HG03460 (cell line): ENCODE data around the gene CDV3.

ENCODE experiments used
- ATAC-seq: cut with Tn5 transposase; IDR thresholded peaks from one replicate; pipeline ENCODE4 v1.9.1; 2021; ENCODE audit not compliant: unreplicated experiment

Gene CDV3

DNA sequence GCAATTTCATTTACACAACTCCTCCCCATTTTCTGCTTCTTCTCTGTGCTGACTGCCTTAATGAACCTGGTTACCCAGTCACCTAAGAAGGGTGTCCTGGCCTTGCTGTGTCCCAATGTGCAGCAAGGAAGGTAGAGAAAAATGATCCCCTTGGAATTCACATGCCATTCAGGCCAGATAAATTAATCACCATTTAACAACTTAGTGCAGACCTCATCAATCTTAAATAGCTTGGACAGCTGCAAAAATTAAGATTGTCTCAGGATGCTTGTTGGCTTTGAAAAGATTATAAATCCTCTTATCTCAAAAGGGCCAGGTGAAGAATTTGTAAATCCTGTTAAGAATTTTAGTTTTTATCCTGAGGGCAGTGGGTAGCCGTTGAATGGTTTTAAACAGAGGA, 9.7 kb upstream of the CDV3 start:
- no peak for ATAC-seq

DNA sequence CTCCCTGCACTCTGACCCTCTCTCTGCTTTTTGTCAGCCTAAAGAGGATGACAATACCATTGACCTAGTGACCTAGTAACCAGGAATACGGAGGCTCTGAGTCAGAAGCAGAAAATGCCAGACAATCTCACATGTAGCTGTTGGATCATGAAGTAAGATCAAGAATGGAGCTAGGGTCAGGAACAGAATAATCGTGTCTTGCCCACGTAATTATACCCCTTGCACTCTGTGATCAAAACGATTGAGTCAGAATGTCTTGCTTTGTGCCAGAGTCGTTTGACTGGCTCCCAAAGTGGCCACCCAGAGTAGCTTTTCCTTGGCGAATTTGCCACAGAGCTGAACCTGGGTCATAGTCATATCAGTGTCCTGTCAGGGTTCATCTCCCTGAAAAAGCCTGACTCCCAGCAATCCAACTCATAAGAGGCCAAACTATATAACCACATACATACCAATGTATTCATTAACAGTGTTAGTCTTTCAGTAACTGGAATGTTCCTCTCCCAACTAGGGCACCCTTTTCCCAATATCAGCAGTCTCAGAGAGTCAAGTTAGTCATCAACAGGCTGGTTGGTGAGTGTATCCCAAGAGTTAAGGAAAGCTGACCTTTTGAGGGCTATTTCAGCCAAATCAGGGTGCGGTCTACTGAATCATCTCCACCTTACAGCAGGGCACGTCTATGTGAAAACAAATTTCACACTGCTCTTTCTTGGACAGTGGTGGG, 5.0 kb upstream of the CDV3 start:
- no peak for ATAC-seq

DNA sequence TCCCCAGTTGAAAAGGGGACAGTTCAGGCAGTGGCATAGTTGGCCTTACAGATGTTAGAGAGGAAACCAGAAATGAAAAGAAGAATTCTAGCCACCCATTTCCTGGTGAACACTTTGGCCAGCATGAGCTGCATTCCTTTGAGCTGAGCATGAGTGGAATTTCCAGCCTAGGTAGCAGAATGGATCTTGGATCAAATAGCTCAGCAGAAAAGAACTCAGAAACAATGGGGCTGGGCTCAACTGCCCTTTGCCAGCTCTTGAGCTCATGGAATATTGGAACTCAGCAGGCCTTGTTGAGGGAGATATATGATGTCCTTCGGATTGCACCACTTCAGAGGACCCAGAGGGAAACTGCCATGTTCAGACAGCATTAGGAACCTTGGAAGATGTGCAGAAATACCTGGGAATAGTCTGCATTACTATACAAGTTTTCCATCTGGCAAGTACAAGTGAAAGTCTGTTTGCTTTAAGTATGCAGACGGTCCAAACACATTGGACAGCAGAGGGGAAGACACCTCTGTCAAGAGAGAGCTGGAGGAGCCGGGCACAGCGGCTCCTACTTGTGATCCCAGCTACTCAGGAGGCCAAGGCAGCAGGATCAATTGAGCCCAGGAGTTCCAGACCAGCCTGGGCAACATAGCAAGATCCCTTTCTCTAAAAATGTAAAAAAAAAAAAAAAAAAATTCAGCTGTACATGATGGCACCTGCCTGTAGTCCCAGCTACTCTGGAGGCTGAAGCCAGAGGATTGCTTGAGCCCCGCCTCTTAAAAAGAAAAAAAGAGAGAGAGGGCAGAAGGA, 3.1 kb upstream of the CDV3 start:
- ATAC-seq, result no peak

DNA sequence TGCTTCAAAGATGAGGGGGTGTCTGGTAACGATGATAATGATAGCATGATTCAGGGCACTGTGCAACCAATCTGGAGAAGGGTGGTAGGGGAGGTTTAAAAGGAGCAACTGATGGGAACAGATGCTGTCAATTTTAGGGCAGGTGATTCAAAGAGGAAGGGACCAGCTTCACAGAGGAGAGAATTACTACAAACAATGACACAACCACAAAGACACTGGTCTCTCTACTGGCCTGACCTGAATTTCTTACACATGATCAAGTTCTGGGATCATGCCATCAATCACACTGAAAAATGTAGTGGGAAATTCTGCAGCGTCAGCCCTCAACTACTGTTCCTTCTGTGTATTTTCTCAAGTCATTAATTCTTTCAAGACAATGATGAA, 2.6 kb upstream of the CDV3 start:
- no peak for ATAC-seq

DNA sequence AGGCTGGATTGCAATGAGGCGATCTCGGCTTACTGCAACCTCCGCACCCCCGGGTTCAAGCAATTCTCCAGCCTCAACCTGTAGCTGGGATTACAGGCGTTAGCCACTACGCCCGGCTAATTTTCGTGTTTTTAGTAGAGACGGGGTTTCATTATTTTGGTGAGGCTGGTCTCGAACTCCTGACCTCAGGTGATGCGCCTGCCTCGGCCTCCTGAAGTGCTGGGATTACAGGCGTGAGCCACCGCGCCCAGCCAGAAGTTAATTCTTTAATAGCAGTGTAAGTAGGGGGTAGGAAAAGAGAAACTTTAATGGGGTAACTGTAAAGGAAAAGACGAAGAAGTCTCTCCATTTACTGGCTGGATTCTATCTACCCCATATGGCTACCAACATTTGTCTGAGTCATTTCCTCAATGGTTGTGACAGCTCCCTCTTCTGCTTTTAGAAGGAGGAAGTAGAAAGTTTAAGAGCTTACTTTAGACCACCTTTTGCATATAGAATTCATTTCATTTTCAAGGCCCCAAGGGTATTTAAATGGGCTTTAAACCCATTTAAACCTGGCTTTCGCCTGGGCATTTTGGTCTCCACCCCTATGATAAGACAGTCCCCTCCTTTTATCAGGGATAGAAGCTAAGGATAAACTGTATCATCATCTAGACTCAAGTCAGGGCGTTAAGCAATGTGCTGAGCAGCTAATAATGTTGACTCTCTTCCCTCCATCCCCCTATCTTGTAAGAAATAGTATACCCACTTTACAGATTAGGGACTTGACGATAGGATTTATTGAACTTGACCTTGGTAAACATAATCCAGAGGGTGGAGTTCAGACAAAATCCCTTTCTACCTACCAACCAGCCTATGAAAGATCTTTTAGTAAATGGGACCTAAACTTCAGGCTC, 1.1 kb upstream of the CDV3 start:
- ATAC-seq, result peak; percentile 25

DNA sequence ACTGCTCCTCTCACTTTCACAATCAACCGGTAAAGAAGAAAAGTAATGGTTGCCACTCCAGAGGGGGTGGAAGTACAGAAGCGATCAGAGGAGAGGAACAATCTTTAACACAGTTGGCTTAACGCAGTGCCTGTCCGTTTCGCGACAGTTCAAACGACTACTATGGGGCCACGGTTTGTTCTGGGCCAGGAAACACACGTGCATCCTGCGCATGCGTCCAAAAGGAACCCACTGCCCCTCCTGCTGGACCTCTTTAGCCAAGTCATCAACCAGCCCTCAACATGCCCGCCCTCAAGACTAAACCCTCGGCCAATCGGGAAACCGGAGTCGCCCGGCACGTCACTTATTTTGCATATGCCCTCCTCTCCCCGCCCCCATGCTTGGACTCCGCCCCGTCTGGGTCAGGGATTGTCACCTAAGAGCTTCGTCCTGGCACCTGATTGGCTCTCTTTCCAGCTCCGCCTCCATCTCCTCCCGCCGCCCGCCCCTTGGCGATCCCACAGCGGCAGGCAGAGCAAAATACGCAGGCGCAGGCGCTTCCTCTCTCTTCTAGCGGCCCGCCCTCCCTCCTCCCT, 345 bp upstream of the CDV3 start:
- peak; percentile 80 for ATAC-seq

DNA sequence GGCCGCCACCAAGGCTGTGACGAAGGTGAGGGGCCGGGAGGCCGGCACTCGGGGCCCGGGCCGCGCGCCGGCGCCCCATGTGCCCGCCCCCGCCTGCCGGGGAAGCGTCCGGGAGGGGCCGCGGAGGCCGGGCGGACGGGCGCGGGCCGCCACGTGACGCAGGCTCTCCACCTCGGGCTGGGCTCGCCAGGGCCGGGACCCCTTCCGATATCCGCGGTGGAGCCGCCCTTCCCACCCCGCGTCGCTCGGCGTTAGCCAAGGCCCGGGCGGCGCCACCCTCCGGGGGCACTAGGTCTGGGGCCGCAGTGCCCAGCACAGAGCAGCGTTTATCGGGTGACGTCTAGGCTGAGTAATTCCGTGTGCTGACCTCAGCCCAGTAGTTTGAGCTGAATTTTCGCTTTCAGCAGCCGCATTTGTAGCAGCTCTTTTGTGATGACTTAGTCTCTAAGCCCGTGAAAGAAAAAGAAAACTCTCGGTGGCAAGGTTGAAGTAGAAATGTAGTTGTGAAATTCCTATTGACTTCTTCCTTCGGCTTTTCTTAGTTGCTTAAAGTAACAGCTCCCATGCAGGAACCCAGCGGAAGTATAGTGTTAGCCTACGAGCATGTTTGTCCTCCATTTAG, 885 bp downstream of the CDV3 start:
- peak; percentile 26 for ATAC-seq

DNA sequence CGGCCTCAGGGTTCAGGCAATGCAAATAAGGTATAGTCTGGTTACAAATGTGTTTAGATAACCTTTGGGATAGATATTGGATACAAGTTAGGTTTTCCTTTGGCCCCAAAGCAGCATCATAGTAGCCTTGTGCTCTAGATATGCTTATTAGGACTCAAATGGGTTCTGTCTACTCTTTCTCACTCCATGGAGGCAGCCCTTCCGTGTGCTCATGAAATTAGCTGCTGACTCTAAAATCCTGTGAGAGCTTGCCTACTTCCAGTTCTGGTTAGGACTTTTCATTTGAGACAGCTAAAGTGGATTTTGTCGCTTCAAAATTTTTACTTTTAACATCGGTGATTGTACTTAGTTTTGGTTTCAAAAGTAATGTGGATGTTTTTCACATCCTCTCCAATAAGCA, 1.6 kb downstream of the CDV3 start:
- ATAC-seq, result no peak

DNA sequence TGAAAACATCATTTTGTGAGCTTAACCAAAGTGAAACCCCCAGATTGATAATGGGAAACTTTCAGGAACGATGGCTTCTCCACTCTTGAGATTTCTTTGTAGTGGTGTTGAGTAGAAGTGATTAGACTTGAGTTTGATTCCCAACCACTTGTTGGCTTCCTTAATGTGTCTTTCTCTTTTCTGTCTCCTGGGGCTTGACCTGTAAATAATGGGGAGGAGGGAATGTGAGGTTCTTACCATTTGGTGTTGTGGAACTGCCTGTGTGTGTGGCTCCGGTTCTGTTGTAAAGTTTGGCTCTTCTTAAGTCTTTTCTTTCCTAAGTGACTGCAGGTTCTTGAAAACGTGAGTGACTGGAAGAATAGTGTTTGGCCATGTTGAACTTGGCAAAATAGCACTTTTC, 2.7 kb downstream of the CDV3 start:
- ATAC-seq, result no peak

DNA sequence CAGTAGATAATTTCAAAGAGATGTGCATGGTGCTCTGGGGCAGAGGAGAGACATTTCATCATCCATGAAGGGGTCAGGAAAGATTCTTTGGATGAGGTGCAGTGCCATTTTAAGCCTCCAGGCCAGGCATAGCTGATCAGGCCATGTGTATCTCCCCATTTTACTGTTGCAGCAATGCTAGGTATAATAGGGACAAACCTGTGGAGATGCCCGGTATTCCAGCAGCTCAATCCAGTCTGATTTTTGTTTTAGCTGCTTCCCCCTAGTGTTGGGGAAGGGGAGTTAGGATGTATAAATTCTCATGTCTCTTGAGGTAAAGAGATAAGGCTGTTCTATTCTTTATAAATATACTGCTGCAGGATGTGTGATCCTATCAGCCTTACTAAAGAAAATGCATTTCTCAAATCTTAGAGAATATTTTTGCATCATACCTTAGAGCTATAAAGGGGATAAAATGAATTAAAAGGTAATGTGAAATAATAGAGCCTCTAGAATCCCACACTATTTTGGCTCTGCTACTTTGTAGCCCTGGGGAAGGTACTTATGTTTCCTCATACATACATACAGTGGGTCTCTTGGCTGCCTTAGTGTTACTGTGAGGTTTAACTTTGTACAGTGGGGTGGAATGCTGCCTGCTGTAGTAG, 5.2 kb downstream of the CDV3 start:
- no peak for ATAC-seq

DNA sequence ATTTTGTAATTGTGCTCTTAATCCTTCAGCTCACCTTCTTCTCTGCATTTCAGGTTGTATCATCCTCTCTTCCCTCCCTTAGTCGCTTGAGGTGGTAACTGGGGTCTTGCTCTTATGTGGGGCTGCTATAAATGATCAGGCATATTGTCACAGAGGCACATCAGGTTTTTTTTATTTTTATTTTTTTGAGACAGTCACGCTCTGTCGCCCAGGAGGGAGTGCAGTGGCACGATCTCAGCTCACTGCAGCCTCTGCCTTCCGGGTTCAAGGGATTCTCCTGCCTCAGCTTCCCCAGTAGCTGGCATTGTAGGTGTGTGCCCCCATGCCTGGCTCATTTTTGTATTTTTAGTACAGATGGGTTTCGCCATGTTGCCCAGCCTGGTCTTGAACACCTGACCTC, 9.9 kb downstream of the CDV3 start:
- no peak for ATAC-seq

DNA sequence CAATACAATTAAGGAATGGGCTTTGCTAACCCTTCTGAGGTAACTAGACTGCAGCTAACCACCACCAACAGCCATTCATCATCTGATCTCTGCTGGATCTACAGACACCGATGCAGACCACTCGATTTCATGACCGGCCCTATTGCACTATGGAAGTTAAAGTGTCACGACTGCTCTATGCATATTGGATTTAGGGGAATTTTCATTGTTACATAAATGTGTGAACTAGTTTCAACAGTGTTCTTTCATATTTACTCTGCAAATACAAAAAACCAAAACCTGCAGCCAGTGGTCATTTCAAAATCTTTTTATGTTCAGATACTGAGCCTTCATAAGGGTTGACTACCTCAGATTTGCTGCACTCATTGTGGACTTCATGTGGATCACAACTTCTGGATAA, 14.5 kb downstream of the CDV3 start:
- no peak for ATAC-seq

DNA sequence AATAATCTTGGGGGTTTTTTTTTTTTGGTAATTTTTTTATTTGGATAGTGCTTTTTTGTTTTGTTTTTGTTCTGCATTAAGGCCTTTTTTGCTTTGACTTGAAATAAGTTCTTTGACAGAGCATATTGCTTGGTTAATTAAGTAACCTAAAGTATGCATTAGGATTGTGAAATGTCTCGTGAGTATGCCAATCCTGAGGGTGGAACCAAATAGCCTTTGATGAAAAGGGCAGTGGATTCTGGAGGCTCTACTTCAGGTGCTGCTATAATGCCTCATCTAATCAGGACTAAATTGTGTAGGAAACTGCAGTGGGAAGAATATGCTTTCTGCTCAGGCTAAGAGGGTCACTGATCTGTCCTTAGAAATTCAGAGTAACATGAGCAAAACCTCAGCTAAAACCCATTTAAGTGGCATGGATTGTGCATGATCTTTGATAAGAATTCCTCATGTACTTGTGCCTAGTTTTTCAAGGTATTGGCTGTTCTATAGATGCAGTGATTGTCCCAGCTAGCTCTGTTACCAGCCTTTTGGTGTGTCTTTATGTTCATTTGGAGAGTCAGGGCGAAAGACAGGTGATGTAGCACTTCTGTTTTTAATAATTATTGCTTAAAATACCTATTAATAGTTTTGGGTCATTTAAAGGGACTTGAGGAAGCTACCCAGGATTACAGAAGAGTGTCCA, 15.4 kb downstream of the CDV3 start:
- no peak for ATAC-seq

DNA sequence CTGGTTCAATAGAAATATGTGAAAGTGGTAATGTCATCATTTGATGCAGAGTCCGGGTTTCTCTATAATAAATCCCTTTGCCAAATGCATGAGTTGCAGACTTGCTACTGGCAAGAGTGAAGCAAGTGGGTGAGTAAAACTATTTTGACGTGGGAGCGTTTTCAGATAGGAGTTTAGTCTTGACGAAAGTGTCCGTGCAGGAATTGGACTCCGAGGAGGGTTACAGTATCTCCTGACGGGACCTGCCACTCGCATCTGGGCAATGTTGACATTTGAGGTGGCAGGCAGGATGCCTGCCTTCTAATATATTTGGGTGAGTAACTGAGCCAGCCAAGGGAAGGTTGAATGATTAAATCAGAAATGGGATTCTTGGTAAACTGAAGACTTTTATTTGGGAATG, 16.0 kb downstream of the CDV3 start:
- ATAC-seq, result no peak

DNA sequence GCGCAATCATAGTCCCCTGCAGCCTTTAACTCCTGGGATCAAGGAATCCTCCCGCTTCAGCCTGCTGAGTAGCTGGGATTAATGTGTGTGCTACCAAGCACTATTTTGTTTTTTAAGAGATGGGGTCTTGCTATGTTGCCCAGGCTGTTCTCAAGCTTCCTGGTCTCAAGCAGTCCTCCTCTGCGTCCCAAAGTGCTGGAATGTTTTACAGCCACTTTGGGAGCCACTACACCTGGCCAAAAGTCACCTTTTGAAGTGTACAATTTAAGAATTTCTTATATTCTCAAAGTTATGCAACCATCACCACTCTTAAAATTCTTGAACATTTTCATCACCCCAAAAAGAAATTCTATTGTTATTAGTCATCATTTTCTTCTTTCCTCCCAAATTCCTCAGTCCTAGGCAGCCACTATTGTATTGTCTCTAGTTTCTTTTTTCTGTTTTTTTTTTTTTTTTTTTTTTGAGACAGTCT, 17.8 kb downstream of the CDV3 start:
- ATAC-seq, result no peak

DNA sequence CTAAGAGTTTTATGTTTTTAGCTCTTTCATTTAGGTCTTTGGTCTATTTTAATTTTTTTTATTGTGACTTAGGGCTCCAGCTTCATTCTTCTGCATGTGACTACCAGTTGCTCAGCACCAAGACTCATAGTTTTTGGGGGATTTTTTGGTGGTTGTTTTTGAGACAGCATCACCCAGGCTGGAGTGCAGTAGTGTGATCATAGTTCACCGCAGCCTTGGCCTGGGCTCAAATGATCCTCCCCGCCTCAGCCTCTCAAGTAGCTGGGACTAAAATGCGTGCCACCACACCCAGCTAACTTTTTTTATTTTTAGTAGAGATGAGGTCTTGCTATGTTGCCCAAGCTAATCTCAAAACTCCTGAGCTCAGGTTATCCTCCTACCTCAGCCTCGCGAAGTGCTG, 19.4 kb downstream of the CDV3 start:
- ATAC-seq, result no peak

DNA sequence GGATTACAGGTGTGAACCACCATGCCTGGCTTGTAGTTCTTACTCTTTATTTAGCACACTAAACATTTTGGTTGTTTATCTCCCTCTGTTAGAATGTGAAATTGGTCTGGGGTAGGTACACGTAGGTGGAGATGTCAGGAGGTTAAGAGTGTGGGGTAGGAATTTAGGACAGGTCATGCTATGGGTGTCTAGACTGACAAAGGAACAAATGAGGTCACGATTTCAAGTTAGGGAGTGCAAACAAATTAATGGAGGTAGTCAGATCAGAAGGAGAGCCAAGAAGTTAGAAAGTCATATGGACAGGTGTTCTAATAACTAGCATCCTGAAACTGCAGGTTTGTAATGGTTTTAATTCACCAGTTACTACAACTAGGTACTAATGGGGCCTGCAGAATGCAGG, 19.8 kb downstream of the CDV3 start:
- no peak for ATAC-seq

DNA sequence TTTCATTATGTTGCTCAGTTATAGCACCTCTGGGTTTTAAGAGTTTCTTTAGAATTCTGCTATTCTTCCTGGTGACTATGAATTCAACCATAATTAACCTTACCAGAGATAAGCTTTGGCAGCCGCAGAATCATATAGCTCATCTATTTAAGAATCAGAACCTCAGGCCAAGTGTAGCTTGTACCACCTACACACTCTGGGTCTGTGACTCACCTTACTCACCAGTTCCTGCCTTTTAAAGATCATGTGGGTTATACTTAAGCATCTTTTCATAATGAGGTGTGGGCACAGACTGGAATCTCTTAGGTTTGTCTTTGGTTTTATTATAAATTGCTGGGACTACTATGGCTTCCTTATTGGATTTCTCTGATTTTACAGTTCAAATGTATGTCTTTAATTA, 21.9 kb downstream of the CDV3 start:
- no peak for ATAC-seq

DNA sequence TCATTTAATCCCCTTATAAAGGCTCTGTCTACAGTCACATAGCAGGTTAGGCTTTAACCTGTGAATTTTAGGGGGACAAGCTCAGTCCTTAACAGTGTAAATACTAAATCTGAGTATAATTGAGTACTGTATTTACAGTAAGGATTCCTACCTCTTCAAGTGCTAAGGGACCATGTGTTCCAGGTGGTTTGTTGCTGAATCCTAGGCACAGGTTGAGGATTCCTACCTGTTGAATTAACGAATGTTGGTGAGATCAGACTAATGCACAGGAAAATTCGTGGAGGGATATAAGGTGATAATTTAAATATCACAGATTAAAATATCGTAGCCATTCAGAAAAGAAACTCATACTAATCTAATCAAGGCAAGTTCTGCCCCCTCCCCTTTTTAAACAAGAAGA, 24.9 kb downstream of the CDV3 start:
- no peak for ATAC-seq

DNA sequence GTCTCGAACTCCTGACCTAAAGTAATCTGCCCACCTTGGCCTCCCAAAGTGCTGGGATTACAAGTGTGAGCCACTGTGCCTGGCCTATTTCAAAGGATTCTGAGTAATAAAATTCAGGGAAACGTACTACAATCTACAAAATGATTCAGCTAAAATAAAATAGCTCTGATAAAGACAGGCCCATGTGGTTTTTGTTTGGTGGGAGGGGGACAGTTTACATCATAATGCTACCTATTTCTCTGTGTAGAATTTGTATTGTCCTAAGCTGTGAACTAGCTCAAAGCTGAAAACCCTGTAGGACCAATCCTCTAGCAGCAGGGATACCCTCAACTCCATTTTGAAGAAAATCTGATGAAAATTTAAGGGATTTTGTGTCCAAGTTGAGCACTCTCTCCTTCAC, 25.8 kb downstream of the CDV3 start:
- ATAC-seq, result no peak
